ENCODE measurements around the gene KANSL1.
"Not testable (repeated sequence)": the region's sequence is repeated elsewhere in the genome, so short reads cannot be mapped to it uniquely, and the experiment has no call there.

Gene KANSL1

DNA sequence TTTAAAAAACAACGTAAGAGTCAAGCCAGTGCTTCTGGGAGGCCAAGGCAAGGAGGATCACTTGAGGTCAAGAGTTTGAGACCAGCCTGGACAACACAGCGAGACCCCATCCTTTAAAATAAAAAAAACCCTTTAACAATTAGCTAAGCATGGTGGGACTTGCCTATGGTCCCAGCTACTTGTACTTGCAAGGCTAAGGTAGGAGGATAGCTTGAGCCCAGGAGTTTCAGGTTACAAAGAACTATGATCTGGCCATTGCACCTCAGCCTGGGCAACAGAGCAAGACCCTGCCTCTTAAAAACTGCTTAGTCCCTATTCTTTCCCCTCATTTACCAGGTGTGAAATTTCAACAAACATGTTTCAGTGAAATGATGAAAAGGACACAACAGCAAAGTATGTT, 104.6 kb downstream of the KANSL1 start:
- TF ChIP-seq, protein P1, sequence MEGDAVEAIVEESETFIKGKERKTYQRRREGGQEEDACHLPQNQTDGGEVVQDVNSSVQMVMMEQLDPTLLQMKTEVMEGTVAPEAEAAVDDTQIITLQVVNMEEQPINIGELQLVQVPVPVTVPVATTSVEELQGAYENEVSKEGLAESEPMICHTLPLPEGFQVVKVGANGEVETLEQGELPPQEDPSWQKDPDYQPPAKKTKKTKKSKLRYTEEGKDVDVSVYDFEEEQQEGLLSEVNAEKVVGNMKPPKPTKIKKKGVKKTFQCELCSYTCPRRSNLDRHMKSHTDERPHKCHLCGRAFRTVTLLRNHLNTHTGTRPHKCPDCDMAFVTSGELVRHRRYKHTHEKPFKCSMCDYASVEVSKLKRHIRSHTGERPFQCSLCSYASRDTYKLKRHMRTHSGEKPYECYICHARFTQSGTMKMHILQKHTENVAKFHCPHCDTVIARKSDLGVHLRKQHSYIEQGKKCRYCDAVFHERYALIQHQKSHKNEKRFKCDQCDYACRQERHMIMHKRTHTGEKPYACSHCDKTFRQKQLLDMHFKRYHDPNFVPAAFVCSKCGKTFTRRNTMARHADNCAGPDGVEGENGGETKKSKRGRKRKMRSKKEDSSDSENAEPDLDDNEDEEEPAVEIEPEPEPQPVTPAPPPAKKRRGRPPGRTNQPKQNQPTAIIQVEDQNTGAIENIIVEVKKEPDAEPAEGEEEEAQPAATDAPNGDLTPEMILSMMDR (IDR thresholded peaks at IDR 0.05; ENCODE audit: low read depth, low read length, poor library complexity, severe bottlenecking), result no peak
- TF ChIP-seq EZH2phosphoT487 (IDR thresholded peaks at IDR 0.05; ENCODE audit: borderline replicate concordance, low read length), result no peak
- H3K36me3 ChIP-seq (ENCODE audit: control insufficient read depth, low read length), result peaks cover 43% of the 10 kb centered on the region
- H3K27me3 ChIP-seq (ENCODE audit: control insufficient read depth, low read length), result no peaks in the 10 kb centered on the region
- peaks cover under 1% of the 10 kb centered on the region; the same call in 1 of the 2 replicates for H3K4me1 ChIP-seq (ENCODE audit: control insufficient read depth, low read length)
- H3K9me2 ChIP-seq (replicated peaks; ENCODE audit: control insufficient read depth, low read length), result no peaks in the 10 kb centered on the region
- peaks cover 81% of the 10 kb centered on the region for H3K79me2 ChIP-seq (ENCODE audit: control insufficient read depth, low read length)
- H3K4me3 ChIP-seq (ENCODE audit: low read length), result no peak overlapping the region
- H3K4me2 ChIP-seq (ENCODE audit: low read length), result no peak overlapping the region
- peaks cover 15% of the 10 kb centered on the region; the same call in 1 of the 2 replicates for H4K20me1 ChIP-seq (ENCODE audit: control insufficient read depth, insufficient read depth, low read depth, low read length)
- no peaks in the 10 kb centered on the region for H3K9me3 ChIP-seq (ENCODE audit: control insufficient read depth, insufficient read depth, low read length)
- H3F3A ChIP-seq (ENCODE audit: control insufficient read depth, insufficient read depth), result peaks cover 3% of the 10 kb centered on the region; the same call in 1 of the 2 replicates
- no peak overlapping the region for H3K27ac ChIP-seq (ENCODE audit: low read depth, low read length)

DNA sequence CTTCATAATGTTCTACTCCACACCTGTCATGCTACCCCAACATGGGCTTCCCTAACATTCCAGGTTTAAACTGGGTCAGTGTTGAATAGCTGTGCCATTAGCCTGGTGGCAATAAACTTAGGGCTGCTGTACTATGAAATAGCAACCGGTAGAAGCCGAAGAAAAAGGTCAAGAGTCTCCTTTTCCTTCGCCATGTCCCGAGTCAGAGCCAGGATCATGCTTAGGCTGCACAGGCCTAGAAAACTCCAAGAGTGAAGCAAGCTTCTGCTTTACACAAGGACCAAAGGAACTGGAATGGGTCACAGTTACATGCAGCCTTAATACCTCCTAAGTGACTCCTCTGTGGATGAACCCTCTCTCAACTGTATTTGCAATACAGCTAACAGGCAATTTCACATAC, 105.4 kb downstream of the KANSL1 start:
- H3K27ac ChIP-seq (ENCODE audit: low read depth, low read length); H3K4me1 ChIP-seq (ENCODE audit: control insufficient read depth, low read length); H3K4me3 ChIP-seq (ENCODE audit: low read length); H3K4me2 ChIP-seq (ENCODE audit: low read length); H3K9me2 ChIP-seq (replicated peaks; ENCODE audit: control insufficient read depth, low read length); H3K27me3 ChIP-seq (ENCODE audit: control insufficient read depth, low read length); H3F3A ChIP-seq (ENCODE audit: control insufficient read depth, insufficient read depth); H3K9me3 ChIP-seq (ENCODE audit: control insufficient read depth, insufficient read depth, low read length): not testable (repeated sequence)
- peaks cover 40% of the 10 kb centered on the region for H3K36me3 ChIP-seq (ENCODE audit: control insufficient read depth, low read length)
- H3K79me2 ChIP-seq (ENCODE audit: control insufficient read depth, low read length), result peaks cover 82% of the 10 kb centered on the region
- peaks cover 11% of the 10 kb centered on the region; the same call in 1 of the 2 replicates for H4K20me1 ChIP-seq (ENCODE audit: control insufficient read depth, insufficient read depth, low read depth, low read length)

DNA sequence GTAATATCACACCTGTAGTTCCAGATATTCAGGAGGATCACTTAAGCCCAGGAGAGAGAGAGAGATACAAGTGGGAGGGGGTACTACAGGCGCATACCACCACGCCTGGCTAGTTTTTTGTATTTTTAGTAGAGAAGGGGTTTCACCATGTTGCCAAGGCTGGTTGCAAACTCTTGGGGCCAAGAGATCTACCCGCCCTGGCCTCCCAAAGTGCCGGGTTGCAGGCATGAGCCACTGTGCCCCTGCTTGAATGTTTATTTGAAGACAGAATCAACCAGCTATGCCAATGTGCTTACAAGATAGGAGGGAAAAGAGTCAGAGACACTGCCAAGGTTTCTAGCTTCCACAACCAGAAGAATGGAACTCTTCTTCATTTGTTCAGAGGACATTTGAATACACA, 106.4 kb downstream of the KANSL1 start:
- H3K27me3 ChIP-seq (ENCODE audit: control insufficient read depth, low read length), result no peaks in the 10 kb centered on the region
- no peaks in the 10 kb centered on the region; the same call in 1 of the 2 replicates for H3F3A ChIP-seq (ENCODE audit: control insufficient read depth, insufficient read depth)
- peaks cover 11% of the 10 kb centered on the region; the same call in 1 of the 2 replicates for H4K20me1 ChIP-seq (ENCODE audit: control insufficient read depth, insufficient read depth, low read depth, low read length)
- H3K36me3 ChIP-seq (ENCODE audit: control insufficient read depth, low read length), result peaks cover 45% of the 10 kb centered on the region
- H3K27ac ChIP-seq (ENCODE audit: low read depth, low read length), result no peak overlapping the region
- no peaks in the 10 kb centered on the region for H3K9me2 ChIP-seq (replicated peaks; ENCODE audit: control insufficient read depth, low read length)
- H3K4me2 ChIP-seq (ENCODE audit: low read length), result no peak overlapping the region
- H3K4me3 ChIP-seq (ENCODE audit: low read length), result no peak overlapping the region
- no peaks in the 10 kb centered on the region for H3K9me3 ChIP-seq (ENCODE audit: control insufficient read depth, insufficient read depth, low read length)
- TF ChIP-seq, protein P1 (IDR thresholded peaks at IDR 0.05; ENCODE audit: low read depth, low read length, poor library complexity, severe bottlenecking), result no peak
- no peak for TF ChIP-seq EZH2phosphoT487 (IDR thresholded peaks at IDR 0.05; ENCODE audit: borderline replicate concordance, low read length)
- H3K79me2 ChIP-seq (ENCODE audit: control insufficient read depth, low read length), result peaks cover 82% of the 10 kb centered on the region
- H3K4me1 ChIP-seq (ENCODE audit: control insufficient read depth, low read length), result peaks cover 4% of the 10 kb centered on the region

DNA sequence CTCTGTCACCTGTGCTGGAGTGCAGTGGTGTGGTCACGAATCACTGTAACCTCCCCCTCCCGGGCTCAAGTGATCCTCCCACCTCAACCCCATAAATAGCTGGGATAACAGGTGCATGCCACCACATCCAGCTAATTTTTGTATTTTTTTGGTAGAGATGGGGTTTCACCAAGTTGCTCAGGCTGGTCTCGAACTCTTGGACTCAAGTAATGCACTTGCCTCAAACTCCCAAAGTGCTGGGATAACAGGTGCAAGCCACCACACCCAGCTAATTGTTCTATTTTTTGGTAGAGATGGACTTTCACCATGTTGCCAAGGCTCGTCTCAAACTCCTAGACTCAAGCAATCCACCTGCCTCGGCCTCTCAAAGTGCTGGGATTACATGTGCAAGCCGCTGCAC, 107.7 kb downstream of the KANSL1 start:
- Histone ChIP-seq H3K9me2 (replicated peaks; ENCODE audit: control insufficient read depth, low read length) (no peaks in the 10 kb centered on the region), H3K27me3 (ENCODE audit: control insufficient read depth, low read length) (no peaks in the 10 kb centered on the region), H3F3A (ENCODE audit: control insufficient read depth, insufficient read depth) (no peaks in the 10 kb centered on the region; the same call in 1 of the 2 replicates), H3K36me3 (ENCODE audit: control insufficient read depth, low read length) (peaks cover 41% of the 10 kb centered on the region), H3K27ac (ENCODE audit: low read depth, low read length) (no peak overlapping the region), H3K4me2 (ENCODE audit: low read length) (no peak overlapping the region), H4K20me1 (ENCODE audit: control insufficient read depth, insufficient read depth, low read depth, low read length) (peaks cover 10% of the 10 kb centered on the region; the same call in 1 of the 2 replicates), H3K79me2 (ENCODE audit: control insufficient read depth, low read length) (peaks cover 76% of the 10 kb centered on the region), H3K4me3 (ENCODE audit: low read length) (no peak overlapping the region), H3K4me1 (ENCODE audit: control insufficient read depth, low read length) (peaks cover 4% of the 10 kb centered on the region), H3K9me3 (ENCODE audit: control insufficient read depth, insufficient read depth, low read length) (no peaks in the 10 kb centered on the region)
- TF ChIP-seq, protein P1 (IDR thresholded peaks at IDR 0.05; ENCODE audit: low read depth, low read length, poor library complexity, severe bottlenecking), result no peak
- TF ChIP-seq EZH2phosphoT487 (IDR thresholded peaks at IDR 0.05; ENCODE audit: borderline replicate concordance, low read length), result no peak

Measured in DOHH2 (cell line).